Endothelial cell (in vitro differentiated cells): ENCODE results near the gene KDSR. TPM values are rescaled to one million over a fixed set of nuclear protein-coding genes. Genes with fewer than 3 reads are reported as not detected.

Experiments
- DNase-seq: peaks from one replicate; pipeline ENCODE4 v3.0.0; 2021; ENCODE audit warnings: low spot score
- H3K27ac Mint-ChIP-seq: one replicate; pipeline ENCODE4 v1.8.0; 2021; ENCODE audit warnings: mixed read lengths, inconsistent platforms; ENCODE audit not compliant: unreplicated experiment
- H3K27me3 Mint-ChIP-seq: one replicate; pipeline ENCODE4 v1.8.0; 2021; ENCODE audit warnings: mild to moderate bottlenecking, moderate library complexity, mixed read lengths, inconsistent platforms; ENCODE audit not compliant: unreplicated experiment
- H3K36me3 Mint-ChIP-seq: one replicate; pipeline ENCODE4 v1.8.0; 2021; ENCODE audit warnings: mild to moderate bottlenecking, low read depth, mixed read lengths, inconsistent platforms; ENCODE audit not compliant: unreplicated experiment
- H3K4me1 Mint-ChIP-seq: one replicate; pipeline ENCODE4 v1.8.0; 2021; ENCODE audit warnings: mild to moderate bottlenecking, mixed read lengths, inconsistent platforms; ENCODE audit not compliant: unreplicated experiment
- H3K4me3 Mint-ChIP-seq: one replicate; pipeline ENCODE4 v1.8.0; 2021; ENCODE audit warnings: mild to moderate bottlenecking, mixed read lengths, inconsistent platforms; ENCODE audit not compliant: unreplicated experiment
- H3K9me3 Mint-ChIP-seq: one replicate; pipeline ENCODE4 v1.8.0; 2021; ENCODE audit warnings: mixed read lengths, inconsistent platforms; ENCODE audit not compliant: unreplicated experiment
- total RNA-seq: library from RNA; stranded (reverse); fragmentation: NEBNext Ultra II Directional; extraction: Animal tissue kit (Norgen Biotek cat#: 25700); gene quantifications from one replicate; pipeline ENCODE4 v1.2.1, GENCODE V29; 2021; ENCODE audit not compliant: unreplicated experiment
- TF ChIP-seq, protein P1 (sequence below): fragments of 200-600 bp; sonication (generic); IDR thresholded peaks from one replicate; pipeline ENCODE4 v1.5.0; 2021; ENCODE audit warnings: antibody characterized with exemption; ENCODE audit not compliant: unreplicated experiment

Gene KDSR
- total RNA-seq, 1 donor from 2014 or later = 23.9 TPM

DNA sequence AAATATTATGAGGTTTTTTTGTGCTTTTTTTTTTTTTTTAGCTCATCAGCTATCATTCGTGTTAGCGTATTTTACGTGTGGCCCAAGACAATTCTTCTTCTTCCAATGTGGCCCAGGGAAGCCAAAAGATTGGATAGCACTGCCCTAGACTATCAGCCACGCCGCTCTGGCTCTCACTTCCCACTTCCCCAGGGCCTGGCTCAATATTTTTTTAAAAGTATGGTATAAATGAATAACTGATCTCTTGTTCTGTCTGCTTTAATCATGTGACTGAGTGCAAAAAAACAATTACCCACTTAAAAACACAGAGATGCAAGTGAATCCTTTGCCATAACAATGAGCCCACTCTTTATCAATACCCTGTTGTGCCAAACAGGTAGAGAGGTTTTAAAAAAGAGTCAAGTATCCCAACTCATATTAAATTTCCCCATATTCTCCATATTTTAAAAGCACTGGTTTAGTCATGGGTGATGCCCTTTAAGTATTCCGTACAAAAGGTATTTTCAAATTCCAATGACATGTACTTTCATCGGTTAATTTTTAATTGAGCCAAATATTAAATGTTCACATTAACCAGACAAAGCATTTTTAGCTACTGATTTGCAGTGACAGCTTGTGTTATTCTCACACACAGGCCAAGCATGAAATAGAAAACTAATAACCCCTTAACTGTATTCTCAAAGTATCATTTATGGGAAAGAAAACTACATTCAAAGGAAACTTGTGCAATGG lies 60.0 kb downstream of the KDSR start:
- no peak overlapping the region for H3K4me3 Mint-ChIP-seq
- H3K27me3 Mint-ChIP-seq = no peaks in the 10 kb centered on the region
- TF ChIP-seq, protein P1, sequence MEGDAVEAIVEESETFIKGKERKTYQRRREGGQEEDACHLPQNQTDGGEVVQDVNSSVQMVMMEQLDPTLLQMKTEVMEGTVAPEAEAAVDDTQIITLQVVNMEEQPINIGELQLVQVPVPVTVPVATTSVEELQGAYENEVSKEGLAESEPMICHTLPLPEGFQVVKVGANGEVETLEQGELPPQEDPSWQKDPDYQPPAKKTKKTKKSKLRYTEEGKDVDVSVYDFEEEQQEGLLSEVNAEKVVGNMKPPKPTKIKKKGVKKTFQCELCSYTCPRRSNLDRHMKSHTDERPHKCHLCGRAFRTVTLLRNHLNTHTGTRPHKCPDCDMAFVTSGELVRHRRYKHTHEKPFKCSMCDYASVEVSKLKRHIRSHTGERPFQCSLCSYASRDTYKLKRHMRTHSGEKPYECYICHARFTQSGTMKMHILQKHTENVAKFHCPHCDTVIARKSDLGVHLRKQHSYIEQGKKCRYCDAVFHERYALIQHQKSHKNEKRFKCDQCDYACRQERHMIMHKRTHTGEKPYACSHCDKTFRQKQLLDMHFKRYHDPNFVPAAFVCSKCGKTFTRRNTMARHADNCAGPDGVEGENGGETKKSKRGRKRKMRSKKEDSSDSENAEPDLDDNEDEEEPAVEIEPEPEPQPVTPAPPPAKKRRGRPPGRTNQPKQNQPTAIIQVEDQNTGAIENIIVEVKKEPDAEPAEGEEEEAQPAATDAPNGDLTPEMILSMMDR = no peak
- H3K4me1 Mint-ChIP-seq = no peaks in the 10 kb centered on the region
- no peaks in the 10 kb centered on the region for H3K36me3 Mint-ChIP-seq
- no peak for DNase-seq
- no peaks in the 10 kb centered on the region for H3K9me3 Mint-ChIP-seq
- no peak overlapping the region for H3K27ac Mint-ChIP-seq

DNA sequence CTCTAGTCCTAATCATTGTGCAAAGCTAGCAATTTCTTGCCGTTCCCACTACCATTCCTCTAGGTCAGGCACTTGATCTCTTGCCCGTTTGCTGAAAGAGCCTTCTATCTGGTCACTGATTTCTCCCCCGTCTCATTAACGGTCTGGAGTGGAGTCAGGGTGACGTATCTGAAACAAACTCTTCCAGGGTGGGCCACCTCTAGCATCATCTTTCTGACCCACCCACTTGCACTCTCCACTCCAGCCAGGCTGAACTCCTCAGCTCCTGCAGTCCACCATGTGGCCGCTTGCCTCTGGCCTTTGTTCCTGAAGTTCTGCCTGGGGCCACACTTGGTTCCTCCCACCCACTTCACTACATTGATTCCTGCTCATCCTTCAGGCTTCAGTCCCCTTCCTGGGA lies 60.8 kb downstream of the KDSR start:
- H3K27ac Mint-ChIP-seq = no peak overlapping the region
- TF ChIP-seq, protein P1 = no peak
- H3K9me3 Mint-ChIP-seq = no peaks in the 10 kb centered on the region
- H3K36me3 Mint-ChIP-seq = no peaks in the 10 kb centered on the region
- H3K4me1 Mint-ChIP-seq = no peaks in the 10 kb centered on the region
- H3K4me3 Mint-ChIP-seq = no peak overlapping the region
- DNase-seq = no peak
- no peaks in the 10 kb centered on the region for H3K27me3 Mint-ChIP-seq

DNA sequence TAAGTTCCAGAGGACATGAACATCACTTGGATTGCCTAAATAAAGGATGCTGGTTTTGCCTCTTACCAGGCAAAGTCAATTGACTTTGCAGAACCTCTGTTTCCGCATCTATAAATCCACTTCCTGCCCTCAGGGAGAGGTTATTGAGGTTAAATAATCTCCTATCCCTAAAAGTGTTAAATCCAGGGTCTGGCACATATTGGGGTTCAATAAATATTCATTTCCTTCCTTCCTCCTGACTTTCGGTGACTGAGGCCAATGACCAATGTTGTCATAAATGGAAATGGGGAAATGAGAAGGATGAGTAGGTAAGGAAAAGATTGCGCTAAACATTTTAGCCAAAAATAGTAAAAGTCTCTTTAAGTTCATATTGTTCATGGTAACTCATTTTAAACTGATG lies 63.5 kb downstream of the KDSR start:
- Mint-ChIP-seq H3K9me3 (no peaks in the 10 kb centered on the region), H3K4me3 (no peak overlapping the region), H3K36me3 (peaks cover 3% of the 10 kb centered on the region), H3K4me1 (peaks cover 11% of the 10 kb centered on the region), H3K27ac (no peak overlapping the region), H3K27me3 (peaks cover 3% of the 10 kb centered on the region)
- DNase-seq = no peak
- TF ChIP-seq, protein P1 = no peak

DNA sequence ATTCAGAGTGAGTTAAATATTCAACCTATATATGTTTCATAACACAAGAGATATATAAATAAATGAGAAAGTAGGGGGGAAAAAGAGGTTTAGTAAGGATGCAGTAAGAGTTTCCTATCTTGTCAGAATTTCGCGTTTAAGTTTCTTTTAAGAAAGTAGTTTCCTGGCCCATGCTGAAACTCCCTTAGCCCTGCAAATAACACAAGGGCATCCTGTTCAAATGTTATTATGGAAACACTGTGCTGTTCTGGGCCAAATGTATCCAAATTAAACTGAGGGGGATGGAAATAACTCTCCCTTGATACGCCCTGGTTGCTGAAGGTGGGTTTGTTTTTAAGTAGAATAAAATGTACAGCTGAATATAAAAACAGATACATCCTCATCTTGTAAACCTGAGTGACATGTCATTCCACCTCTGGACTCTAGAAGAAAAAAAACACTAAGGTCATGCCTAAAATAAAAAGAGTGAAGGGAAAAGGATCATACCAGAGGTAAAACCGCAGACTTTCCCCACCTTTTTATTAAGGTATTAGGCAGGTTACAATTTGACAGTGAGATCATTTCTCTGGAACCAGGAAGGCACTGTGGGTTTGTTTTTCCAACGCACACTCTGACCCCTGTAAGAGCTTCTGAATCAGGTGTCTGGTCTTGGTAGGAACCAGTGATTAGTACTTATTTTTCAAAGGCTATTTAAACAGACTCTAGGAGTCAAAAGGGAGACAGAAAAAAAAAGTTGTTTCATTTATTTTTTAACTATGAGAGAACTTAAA lies 64.2 kb downstream of the KDSR start:
- H3K36me3 Mint-ChIP-seq = peaks cover 3% of the 10 kb centered on the region
- no peak overlapping the region for H3K27ac Mint-ChIP-seq
- peaks cover 15% of the 10 kb centered on the region for H3K4me1 Mint-ChIP-seq
- TF ChIP-seq, protein P1 = no peak
- no peaks in the 10 kb centered on the region for H3K9me3 Mint-ChIP-seq
- no peak for DNase-seq
- H3K27me3 Mint-ChIP-seq = peaks cover 3% of the 10 kb centered on the region
- no peak overlapping the region for H3K4me3 Mint-ChIP-seq

DNA sequence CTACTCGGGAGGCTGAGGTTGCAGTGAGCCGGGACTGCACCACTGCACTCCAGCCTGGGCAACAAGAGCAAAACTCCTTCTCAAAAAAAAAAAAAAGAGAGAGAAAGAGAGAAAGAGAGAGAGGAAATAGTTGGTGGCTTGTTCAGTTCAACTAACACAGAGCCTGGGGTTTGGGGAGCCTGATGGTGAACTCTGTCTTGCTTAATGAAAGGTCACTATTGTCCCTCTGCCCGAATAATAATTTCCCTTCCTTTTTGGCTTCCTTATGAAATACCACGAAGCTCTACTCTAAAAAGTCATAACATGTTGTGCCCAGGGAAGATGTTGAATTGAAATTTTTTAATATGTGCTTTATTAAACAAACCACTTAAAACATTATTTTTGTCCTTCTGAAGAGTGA lies 64.8 kb downstream of the KDSR start:
- Mint-ChIP-seq H3K9me3 (no peaks in the 10 kb centered on the region), H3K4me1 (peaks cover 15% of the 10 kb centered on the region), H3K27ac (no peak overlapping the region), H3K36me3 (peaks cover 3% of the 10 kb centered on the region), H3K27me3 (peaks cover 3% of the 10 kb centered on the region), H3K4me3 (no peak overlapping the region)
- no peak for DNase-seq
- TF ChIP-seq, protein P1 = no peak
